ENCODE results near the gene PICK1. TPM values are rescaled to one million over a fixed set of nuclear protein-coding genes. Genes with fewer than 3 reads are reported as not detected.
A peak's percentile ranks its signal among the peaks of the same experiment; 100 is the strongest.

The PICK1 gene
- total RNA-seq, 2 donors from 2014 or later = 15.7 to 17.5 TPM

DNA sequence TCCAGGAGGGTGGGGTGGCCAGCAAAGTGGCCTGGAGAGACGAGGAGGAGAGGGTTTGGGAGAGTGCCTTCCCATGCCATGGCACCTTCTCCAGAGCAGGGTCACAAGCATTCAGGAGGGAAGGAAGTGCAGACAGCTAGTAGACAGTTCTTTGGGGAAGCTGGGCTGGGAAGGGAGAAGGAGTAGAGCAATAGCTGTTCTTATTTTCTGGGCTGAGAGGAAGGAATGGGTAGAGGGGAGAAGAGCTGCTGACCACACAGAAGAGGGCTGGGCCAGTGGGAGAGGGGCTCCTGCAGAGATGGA, 14.8 kb upstream of the PICK1 start:
- intact Hi-C loops (cut with DNase I) = loop anchor here in 1 of 2 donors (10.0 kb wide), 1 partner anchor 532 kb away; the partner anchor contains the start of gene DMC1
- DNase-seq (ENCODE audit: low spot score) = no peak

DNA sequence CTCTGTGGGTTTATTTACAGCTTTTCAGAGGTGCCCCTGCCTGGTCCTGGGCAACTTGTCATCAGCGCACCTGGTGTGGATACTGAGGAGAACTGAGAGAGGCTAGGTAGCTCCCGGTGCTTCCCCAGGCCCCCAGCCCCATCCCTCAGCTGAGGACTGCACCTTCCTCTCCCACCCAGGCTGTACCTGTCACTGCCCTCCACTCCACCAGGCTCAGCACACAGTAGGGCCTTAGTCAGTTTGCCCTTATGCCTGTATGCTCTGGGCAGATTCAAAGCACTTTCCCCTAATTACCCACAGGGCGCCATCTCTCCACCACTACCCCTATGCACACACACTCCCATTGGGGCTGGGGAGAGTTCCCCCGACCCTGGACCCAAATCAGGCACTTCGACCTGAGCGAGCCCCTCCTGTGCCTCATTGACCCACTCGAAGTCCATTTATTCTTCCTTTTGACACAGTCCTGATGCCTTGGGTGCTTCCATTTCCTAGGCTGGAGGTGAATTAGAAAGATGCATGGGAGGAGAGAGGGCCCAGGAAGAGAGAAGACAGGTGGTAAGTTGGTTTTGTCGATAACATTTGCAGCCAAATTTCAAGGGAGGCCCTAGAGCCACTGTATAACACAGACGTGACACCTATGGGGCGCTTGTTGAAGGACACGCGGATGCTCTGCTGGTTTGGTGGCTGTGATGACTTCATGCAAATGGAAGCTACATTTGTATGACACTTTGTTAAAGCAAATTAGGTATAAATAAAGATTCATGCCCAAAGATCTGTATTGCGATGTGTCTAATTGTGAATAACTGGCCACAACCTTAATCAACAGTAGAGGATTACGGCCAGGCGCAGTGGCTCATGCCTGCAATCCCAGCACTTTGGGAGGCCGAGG, 13.8 kb upstream of the PICK1 start:
- intact Hi-C loops (cut with DNase I) = loop anchor here in 1 of 2 donors (10.0 kb wide), 1 partner anchor 531 kb away; the partner anchor contains the start of gene DMC1
- no peak for DNase-seq (ENCODE audit: low spot score)

DNA sequence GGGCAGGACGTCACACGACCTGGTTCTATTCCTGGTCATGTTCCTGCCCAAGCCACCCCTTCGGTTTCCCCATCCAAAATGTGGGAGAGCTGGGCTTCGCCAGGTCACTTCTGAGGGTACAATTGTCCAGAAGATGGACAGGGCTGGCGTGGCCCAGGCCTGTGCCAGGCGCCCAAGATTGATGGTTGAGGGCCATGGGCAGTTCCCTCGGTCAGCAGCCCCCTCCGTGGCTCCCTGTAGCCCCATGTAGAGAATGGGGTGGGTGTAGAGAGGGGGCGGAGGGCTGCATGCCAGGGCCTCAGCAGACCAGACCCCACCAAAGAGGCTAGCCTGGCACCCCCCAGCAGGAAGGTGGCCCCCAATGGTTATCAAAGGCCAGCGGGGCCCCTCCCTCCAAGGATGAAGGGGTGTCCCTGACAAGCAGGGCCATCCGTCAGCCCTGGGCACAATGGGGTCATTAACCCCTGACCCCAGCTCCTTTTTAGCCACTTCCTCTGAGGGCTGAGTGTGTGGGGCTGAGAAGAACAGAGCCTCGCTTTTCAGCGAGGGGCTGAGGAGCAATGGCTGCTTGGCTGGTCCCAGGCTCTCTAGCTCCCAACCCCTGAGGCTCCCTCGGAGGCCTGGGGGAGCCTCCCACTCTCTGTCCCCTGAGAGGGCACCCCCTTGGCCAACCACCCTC, 11.0 kb upstream of the PICK1 start:
- no peak for DNase-seq (ENCODE audit: low spot score)
- intact Hi-C loops (cut with DNase I) = loop anchor here in 1 of 2 donors (10.0 kb wide), 1 partner anchor 529 kb away; the partner anchor contains the start of gene DMC1

DNA sequence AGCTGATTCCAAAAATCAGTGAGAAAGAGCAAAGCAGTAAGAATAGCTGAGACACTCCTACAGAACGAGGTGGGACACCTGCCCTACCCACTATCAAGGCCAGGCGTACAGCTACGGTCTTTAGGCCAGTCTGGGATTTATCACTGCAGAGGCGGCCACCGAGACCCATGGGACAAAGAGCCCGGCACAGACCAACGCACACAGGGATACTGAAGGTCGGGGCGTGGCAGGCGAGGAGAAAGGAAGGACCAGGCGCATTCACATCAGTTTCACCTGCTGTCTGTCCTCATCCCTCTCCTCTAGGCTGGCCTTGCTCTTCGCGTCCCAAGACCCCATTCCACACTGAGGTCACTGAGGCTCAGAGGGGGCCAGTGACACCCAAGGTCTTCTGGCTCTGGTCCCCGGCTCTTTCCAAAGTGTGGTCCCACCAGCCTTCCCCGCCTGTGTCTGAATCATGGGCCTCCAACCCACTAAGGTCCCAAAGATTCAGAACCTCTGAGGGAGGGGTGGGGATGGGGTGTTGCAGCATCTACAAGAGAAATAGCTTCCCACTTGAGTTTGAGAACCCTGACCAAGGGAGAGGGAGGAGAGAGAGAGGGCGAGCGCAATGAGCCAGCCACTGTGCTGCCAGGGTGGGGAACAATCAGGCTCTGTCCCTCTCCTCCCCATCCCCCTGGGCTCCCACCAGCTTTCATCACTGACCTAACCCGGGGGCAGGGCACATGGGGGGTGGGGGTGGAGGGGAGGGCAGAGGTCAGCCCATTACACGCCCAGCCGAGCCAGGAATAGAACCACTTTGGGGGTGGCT, 7.2 kb upstream of the PICK1 start:
- DNase-seq (ENCODE audit: low spot score) = no peak
- intact Hi-C loops (cut with DNase I) = loop anchor here in 1 of 2 donors (10.0 kb wide), 1 partner anchor 525 kb away; the partner anchor contains the start of gene DMC1

DNA sequence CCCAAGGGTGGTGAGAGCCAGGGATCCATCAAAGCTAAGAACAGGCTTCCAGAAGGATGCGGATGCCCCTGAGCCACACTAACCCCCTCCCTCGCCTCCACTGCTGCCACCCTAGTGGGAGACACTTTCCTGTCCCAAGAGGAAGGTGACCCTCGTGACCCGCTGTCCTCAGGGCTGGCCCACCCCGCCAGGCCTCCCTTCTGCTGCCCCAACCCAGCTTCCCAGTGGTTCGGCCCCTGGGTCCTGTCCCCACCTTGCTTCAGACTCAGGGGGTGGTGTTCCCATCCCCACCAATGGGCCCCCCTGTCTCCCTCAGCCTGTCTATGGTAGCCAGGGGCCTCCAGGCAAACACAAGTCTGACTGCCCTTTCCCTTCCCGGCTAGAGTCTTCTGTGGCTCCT, 6.5 kb upstream of the PICK1 start:
- intact Hi-C loops (cut with DNase I) = no loop called here
- no peak for DNase-seq (ENCODE audit: low spot score)

DNA sequence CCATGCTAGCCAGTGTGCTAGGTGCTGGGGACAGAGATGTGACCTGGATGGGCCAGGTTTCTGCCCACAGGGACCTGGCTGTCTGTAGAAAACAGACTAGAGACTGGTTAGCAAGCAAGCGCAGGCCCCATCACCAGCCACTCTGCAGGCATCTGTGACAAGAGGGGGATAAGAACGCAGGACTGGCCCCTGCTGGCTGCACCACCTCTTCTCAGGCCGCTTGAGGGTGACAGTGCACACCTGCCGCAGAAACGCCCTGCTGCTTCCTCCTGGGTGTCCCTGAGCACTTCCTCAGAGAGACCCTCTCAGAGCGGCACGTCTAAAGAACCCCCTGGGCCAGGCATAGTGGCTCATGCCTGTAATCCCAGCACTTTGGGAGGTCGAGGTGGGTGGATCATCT, 5.9 kb upstream of the PICK1 start:
- no peak for DNase-seq (ENCODE audit: low spot score)
- intact Hi-C loops (cut with DNase I) = no loop called here

DNA sequence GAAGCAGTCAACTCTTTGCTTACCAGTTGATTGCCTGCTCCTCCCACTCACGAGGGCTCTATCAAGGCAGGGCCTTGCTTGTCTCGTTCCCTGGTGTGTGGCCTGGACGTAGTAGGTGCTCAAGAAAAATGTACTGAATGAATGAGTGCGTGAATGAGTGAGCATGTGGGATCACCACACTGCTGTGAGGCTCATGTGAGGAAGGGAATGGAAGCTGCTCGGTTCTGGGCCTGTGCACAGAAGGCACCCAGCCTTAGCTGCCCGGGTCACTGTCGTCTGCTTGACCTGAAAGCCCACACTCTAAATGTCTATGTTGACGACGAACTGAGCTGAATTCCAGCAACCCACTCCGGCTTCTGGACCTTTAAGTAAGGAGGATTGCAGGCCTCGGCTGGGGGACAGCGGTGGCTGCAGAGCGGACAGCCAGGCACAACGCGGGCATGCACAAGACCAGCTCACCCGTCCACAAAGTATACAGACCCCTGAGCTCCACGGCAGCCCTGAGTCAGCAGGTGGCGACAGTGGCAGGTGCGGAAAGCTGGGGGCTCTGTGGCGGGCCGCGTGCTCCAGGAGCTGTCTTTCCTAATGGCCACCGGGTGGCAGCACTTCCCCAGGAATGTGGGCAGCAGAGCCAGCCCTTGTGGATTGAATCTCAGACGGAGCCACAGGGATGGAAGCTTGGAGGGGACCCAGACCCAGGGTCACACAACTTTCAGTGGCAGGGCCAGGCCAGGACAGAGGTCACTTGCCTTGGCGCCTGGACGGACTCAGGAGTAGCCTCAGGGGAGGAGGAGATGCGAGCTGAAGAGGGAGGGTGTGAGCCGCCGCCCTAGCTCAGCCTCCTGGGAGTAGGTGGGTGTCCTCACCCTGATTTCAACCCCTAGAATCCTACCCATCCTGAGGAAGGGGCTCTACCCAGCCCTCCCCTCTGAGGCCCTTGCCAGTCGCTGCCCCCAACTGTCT, 5.0 kb upstream of the PICK1 start:
- intact Hi-C loops (cut with DNase I) = no loop called here
- DNase-seq (ENCODE audit: low spot score) = peak; percentile 94

DNA sequence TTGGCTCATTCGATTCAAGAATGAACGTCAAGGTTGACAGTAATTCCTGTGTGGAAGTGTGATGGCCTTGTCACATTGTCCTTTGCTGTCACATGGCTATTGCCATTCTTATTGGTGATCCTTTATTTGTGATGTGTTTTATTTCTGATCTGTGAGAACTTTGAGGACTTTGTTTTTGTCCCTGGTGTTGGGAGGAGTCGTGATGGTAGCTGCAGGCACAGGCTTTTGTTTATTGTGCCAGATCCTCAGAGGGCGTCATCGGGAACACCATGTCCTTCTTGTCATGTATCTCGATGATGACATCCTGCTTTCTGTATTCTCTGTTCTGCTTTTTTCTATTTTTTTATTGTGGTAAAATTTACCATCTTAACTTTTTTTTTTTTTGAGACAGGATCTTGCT, 5.6 kb downstream of the PICK1 start:
- intact Hi-C loops (cut with DNase I) = no loop called here

DNA sequence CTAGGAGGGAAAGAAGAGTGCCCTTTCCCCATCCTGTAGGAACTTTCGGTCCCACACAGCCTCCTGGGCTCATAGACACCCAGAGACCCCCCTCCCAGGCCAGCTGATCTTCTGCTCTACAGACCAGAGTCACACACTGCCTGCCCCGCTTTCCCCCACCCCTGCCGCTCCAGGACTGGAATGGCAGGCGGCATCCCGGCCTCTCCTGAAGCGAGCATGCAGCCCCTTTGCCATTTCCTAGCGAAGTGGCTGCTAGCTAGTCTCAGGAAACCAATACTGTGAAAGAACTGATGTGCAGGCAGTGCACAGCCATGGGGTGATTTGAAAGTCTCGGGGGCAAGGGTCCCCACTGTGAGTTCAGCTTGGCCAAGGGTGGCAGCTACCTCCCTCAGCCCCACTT, 8.3 kb downstream of the PICK1 start:
- intact Hi-C loops (cut with DNase I) = no loop called here
- no peak for DNase-seq (ENCODE audit: low spot score)

More for the DNA sequence above, 5.6 kb downstream of the PICK1 start:
- DNase-seq (ENCODE audit: low spot score) = no peak

DNA sequence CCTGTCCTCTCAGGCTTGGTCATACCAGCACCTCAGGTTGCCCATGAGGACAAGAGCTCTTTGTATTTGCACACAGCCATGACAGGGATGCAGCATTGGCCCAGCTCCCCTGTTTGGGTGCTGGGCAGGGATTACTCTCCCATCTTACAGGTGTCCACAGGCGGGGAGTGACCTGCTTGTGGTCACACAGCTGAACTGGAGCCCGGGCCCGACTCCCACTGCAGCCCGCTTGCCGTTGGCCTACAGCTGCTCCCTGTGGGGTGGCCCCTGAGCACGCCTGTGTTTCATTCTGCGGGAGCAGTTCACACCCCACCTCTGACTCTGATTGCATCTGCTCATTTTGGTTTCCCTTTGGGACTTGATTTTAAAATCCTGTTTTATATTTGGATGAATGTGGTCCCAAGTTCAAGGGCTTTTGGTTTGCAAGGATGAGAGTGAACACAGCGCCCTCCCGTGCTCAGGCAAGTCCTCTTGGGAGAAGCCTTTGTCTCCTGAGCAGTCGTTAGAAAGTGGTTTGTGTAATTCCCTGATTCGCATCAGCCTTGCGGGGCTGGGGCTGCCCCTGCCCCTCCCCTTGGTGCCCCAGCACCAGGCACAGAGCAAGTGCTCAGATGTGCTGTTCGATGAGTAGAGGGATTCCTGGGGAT, 9.3 kb downstream of the PICK1 start:
- DNase-seq (ENCODE audit: low spot score) = no peak
- intact Hi-C loops (cut with DNase I) = no loop called here

DNA sequence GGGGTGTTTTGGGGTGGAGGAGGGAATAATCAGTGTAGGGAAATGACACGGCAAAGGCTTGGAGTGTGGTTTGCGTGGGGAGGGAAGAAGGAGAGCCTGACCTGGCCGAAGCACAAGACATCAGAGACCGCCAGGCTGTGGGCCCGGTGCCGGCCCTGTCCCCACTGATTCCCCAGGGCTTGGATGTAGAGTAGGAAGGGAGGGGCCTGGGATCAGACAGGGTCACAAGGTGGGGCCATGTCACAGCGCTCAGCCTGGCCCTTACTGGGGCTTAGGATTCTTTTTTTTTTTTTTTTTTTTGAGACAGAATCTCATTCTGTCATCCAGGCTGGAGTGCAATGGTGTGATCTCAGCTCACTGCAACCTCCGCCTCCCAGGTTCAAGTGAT, 9.8 kb downstream of the PICK1 start:
- no peak for DNase-seq (ENCODE audit: low spot score)
- intact Hi-C loops (cut with DNase I) = no loop called here

DNA sequence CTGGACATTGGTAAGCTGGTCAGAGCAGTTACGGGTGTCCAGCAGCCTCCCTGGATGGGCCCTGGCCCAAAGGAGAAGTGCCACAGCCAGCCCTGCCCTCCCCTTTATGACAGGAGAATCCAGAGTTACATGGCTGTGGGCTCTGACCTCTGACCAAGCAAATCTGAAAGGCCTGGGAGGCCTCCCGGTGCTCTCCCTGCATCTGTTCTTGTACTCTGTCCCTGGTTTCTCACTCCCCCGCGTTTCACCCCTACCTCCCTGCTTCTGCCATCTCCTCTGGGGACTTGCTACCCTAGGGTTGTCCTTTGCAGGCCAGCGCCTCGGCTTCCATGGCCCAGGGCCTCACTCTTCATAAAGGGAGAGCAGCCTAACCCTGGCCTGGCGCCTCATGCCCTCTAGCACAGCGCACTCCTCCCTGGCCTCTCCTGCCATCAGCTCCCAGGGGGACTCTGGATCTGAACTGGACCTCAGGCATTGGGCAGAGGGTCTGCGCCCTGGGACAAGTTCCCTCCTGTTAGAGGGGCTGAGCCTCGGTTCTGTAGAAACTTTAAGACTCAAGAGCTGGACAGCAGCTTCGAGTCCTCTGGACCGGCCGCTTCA, 10.7 kb downstream of the PICK1 start:
- intact Hi-C loops (cut with DNase I) = no loop called here
- DNase-seq (ENCODE audit: low spot score) = no peak

DNA sequence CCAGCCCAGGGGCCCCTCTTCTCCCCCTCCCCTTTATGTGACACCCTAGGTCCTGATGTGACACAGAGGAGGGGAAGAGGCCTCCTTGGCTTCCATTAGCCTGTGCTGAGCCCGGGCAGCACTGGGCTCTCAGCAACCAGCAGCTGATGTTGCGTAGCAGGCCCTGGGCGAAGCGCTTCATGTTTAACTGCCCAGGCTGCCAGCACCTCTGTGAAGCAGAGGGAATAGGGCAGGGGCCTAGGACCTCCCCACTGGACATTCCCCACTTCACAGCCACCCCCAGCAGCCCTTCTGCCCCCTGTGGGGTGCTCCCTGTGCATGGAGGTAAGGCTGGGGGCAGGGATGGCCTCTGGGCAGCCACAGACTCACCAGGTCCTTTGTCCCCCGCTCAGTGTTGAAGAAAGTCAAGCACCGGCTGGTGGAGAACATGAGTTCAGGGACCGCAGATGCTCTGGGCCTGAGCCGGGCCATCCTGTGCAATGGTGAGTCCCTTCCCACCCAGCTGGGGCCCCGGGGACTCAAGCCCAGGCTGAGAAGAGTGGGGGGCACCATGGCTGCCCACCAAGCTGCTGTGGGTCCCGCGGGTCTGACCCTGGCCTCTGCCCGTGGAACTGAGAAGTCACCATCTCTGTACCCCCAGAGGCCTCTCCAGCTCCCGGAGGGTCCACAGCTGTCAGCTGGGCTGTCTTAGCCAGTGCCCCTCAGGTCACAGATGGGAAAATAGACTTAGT, 11.6 kb downstream of the PICK1 start:
- intact Hi-C loops (cut with DNase I) = no loop called here

DNA sequence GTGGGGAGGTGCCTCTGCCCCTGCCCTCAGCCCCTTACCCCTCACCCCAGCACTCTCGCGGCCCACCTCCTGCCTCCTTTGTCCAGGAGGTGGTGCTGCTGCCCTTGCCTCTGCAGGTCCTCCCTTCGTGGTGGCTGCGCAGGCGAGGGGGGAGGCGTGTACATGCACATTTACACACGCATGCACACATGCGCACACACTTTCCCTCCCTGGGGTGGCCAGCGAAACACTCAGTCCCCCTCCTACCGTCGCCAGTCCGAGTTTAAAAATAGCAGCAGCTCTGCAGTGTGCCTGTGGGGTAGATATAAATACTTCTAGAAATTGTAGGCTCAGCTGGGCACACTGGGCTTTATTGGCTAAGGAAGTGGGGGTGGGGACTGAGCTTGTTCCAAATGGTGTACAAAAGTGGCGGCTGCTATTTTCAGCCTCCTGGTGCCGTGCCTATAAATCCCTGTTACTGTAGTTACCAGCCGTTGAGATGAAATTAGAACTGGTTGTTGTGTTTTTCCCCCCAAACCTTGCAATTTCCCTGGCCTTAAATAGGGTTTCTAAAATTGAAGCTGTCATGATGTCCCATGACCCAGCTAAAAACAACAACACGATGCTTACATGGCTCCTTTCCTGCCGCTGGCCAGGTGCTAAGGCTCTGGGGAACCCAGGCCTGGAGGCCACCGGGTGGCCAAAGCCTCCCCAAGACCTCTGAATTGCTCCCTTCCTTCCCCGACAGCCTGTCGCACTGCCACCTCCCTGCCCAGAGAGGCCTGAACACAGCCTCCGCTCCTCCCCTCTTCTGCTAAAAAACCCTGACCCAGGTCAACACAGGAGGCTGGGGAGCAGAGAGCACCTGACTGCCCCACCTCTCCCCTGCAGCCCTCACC, 12.4 kb downstream of the PICK1 start:
- intact Hi-C loops (cut with DNase I) = loop anchor here in 1 of 2 donors (10.0 kb wide), 1 partner anchor 285 kb away; no protein-coding TSS in a partner anchor
- DNase-seq (ENCODE audit: low spot score) = peak; percentile 85

More for the DNA sequence above, 11.6 kb downstream of the PICK1 start:
- DNase-seq (ENCODE audit: low spot score) = no peak

DNA sequence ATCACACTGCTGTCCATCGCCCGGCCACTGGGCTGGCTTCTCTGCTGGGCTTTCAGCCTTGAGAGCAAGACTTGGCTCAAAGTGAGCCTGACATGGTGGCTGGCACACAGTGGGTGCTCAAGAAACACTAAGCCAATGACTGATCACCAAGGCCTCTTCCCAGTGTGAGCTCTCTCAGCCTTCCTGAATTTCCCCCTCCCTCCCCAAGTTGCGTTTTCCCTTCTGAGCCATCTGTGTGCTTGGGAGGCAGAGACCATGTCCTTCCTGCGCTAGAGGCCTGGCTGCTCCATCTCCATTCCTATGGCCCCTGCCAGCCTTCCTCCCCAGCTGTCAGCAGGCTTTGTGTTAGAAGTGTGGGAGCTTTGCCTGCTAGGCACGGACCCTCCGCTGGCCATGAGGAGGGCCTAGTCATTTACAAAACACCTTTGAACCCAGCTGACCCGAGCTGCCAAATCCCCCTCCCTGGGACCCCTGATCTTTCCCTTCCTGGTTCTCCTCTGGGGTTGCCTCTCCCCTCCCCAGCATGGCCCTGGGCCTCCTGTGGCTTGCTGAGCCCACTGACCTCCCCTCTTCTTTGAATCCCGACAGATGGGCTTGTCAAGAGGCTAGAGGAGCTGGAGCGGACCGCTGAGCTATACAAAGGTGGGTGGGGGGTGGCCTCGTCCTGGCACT, 13.2 kb downstream of the PICK1 start:
- intact Hi-C loops (cut with DNase I) = loop anchor here in 1 of 2 donors (10.0 kb wide), 1 partner anchor 284 kb away; no protein-coding TSS in a partner anchor
- DNase-seq (ENCODE audit: low spot score) = no peak
